Measurements from ENCODE around the gene CTNNA3.

The CTNNA3 gene

GRCh38 chr10:66838656-66839055 lies 857.3 kb downstream of the CTNNA3 start:
- Histone ChIP-seq H3K4me3 (ENCODE audit: insufficient read depth, low read depth, low read length, poor library complexity, severe bottlenecking) (no peak overlapping the region), H3K27me3 (replicated peaks; ENCODE audit: control insufficient read depth, insufficient read depth, low read length, poor library complexity, severe bottlenecking) (no peaks in the 10 kb centered on the region), H3K9me3 (ENCODE audit: control insufficient read depth, low read length) (no peaks in the 10 kb centered on the region), H3K4me1 (ENCODE audit: control insufficient read depth, insufficient read depth, low read length, poor library complexity, severe bottlenecking) (no peaks in the 10 kb centered on the region), H3K36me3 (ENCODE audit: control insufficient read depth, insufficient read depth, low read length) (no peaks in the 10 kb centered on the region), H3K27ac (ENCODE audit: insufficient read depth, low read length, poor library complexity, severe bottlenecking) (no peak overlapping the region)
- DNase-seq, result no peak

GRCh38 chr10:66837990-66838389 lies 858.0 kb downstream of the CTNNA3 start:
- Histone ChIP-seq H3K4me1 (ENCODE audit: control insufficient read depth, insufficient read depth, low read length, poor library complexity, severe bottlenecking) (no peaks in the 10 kb centered on the region), H3K4me3 (ENCODE audit: insufficient read depth, low read depth, low read length, poor library complexity, severe bottlenecking) (no peak overlapping the region), H3K27me3 (replicated peaks; ENCODE audit: control insufficient read depth, insufficient read depth, low read length, poor library complexity, severe bottlenecking) (no peaks in the 10 kb centered on the region), H3K9me3 (ENCODE audit: control insufficient read depth, low read length) (no peaks in the 10 kb centered on the region), H3K36me3 (ENCODE audit: control insufficient read depth, insufficient read depth, low read length) (no peaks in the 10 kb centered on the region), H3K27ac (ENCODE audit: insufficient read depth, low read length, poor library complexity, severe bottlenecking) (no peak overlapping the region)
- no peak for DNase-seq

GRCh38 chr10:66837335-66837734 lies 858.7 kb downstream of the CTNNA3 start:
- no peak overlapping the region for H3K4me3 ChIP-seq (ENCODE audit: insufficient read depth, low read depth, low read length, poor library complexity, severe bottlenecking)
- no peak for DNase-seq
- no peaks in the 10 kb centered on the region for H3K4me1 ChIP-seq (ENCODE audit: control insufficient read depth, insufficient read depth, low read length, poor library complexity, severe bottlenecking)
- H3K27ac ChIP-seq (ENCODE audit: insufficient read depth, low read length, poor library complexity, severe bottlenecking), result no peak overlapping the region
- H3K27me3 ChIP-seq (replicated peaks; ENCODE audit: control insufficient read depth, insufficient read depth, low read length, poor library complexity, severe bottlenecking), result no peaks in the 10 kb centered on the region
- no peaks in the 10 kb centered on the region for H3K36me3 ChIP-seq (ENCODE audit: control insufficient read depth, insufficient read depth, low read length)
- no peaks in the 10 kb centered on the region for H3K9me3 ChIP-seq (ENCODE audit: control insufficient read depth, low read length)

- Histone ChIP-seq H3K27me3 (replicated peaks; ENCODE audit: control insufficient read depth, insufficient read depth, low read length, poor library complexity, severe bottlenecking) (no peaks in the 10 kb centered on the region), H3K9me3 (ENCODE audit: control insufficient read depth, low read length) (no peaks in the 10 kb centered on the region), H3K36me3 (ENCODE audit: control insufficient read depth, insufficient read depth, low read length) (no peaks in the 10 kb centered on the region), H3K4me3 (ENCODE audit: insufficient read depth, low read depth, low read length, poor library complexity, severe bottlenecking) (no peak overlapping the region), H3K27ac (ENCODE audit: insufficient read depth, low read length, poor library complexity, severe bottlenecking) (no peak overlapping the region), H3K4me1 (ENCODE audit: control insufficient read depth, insufficient read depth, low read length, poor library complexity, severe bottlenecking) (no peaks in the 10 kb centered on the region)
- no peak for DNase-seq
Measured at GRCh38 chr10:66836771-66837170, 859.2 kb downstream of the CTNNA3 start.

GRCh38 chr10:66836057-66836456 lies 859.9 kb downstream of the CTNNA3 start:
- Histone ChIP-seq H3K4me3 (ENCODE audit: insufficient read depth, low read depth, low read length, poor library complexity, severe bottlenecking) (no peak overlapping the region), H3K27ac (ENCODE audit: insufficient read depth, low read length, poor library complexity, severe bottlenecking) (no peak overlapping the region), H3K36me3 (ENCODE audit: control insufficient read depth, insufficient read depth, low read length) (no peaks in the 10 kb centered on the region), H3K9me3 (ENCODE audit: control insufficient read depth, low read length) (no peaks in the 10 kb centered on the region), H3K4me1 (ENCODE audit: control insufficient read depth, insufficient read depth, low read length, poor library complexity, severe bottlenecking) (no peaks in the 10 kb centered on the region), H3K27me3 (replicated peaks; ENCODE audit: control insufficient read depth, insufficient read depth, low read length, poor library complexity, severe bottlenecking) (no peaks in the 10 kb centered on the region)
- DNase-seq, result no peak

- Histone ChIP-seq H3K27me3 (replicated peaks; ENCODE audit: control insufficient read depth, insufficient read depth, low read length, poor library complexity, severe bottlenecking) (no peaks in the 10 kb centered on the region), H3K4me1 (ENCODE audit: control insufficient read depth, insufficient read depth, low read length, poor library complexity, severe bottlenecking) (no peaks in the 10 kb centered on the region), H3K4me3 (ENCODE audit: insufficient read depth, low read depth, low read length, poor library complexity, severe bottlenecking) (no peak overlapping the region), H3K27ac (ENCODE audit: insufficient read depth, low read length, poor library complexity, severe bottlenecking) (no peak overlapping the region), H3K36me3 (ENCODE audit: control insufficient read depth, insufficient read depth, low read length) (no peaks in the 10 kb centered on the region), H3K9me3 (ENCODE audit: control insufficient read depth, low read length) (no peaks in the 10 kb centered on the region)
- DNase-seq, result no peak
Measured at GRCh38 chr10:66835400-66835799, 860.6 kb downstream of the CTNNA3 start.

GRCh38 chr10:66834802-66835201 lies 861.2 kb downstream of the CTNNA3 start:
- Histone ChIP-seq H3K4me1 (ENCODE audit: control insufficient read depth, insufficient read depth, low read length, poor library complexity, severe bottlenecking) (no peaks in the 10 kb centered on the region), H3K4me3 (ENCODE audit: insufficient read depth, low read depth, low read length, poor library complexity, severe bottlenecking) (no peak overlapping the region), H3K27me3 (replicated peaks; ENCODE audit: control insufficient read depth, insufficient read depth, low read length, poor library complexity, severe bottlenecking) (no peaks in the 10 kb centered on the region), H3K36me3 (ENCODE audit: control insufficient read depth, insufficient read depth, low read length) (no peaks in the 10 kb centered on the region), H3K9me3 (ENCODE audit: control insufficient read depth, low read length) (no peaks in the 10 kb centered on the region), H3K27ac (ENCODE audit: insufficient read depth, low read length, poor library complexity, severe bottlenecking) (no peak overlapping the region)
- no peak for DNase-seq

GRCh38 chr10:66833861-66834260 lies 862.1 kb downstream of the CTNNA3 start:
- H3K27ac ChIP-seq (ENCODE audit: insufficient read depth, low read length, poor library complexity, severe bottlenecking), result no peak overlapping the region
- no peak for DNase-seq
- H3K4me1 ChIP-seq (ENCODE audit: control insufficient read depth, insufficient read depth, low read length, poor library complexity, severe bottlenecking), result no peaks in the 10 kb centered on the region

GRCh38 chr10:66832781-66833422 lies 863.1 kb downstream of the CTNNA3 start:
- no peaks in the 10 kb centered on the region for H3K9me3 ChIP-seq (ENCODE audit: control insufficient read depth, low read length)
- no peaks in the 10 kb centered on the region for H3K4me1 ChIP-seq (ENCODE audit: control insufficient read depth, insufficient read depth, low read length, poor library complexity, severe bottlenecking)
- H3K27ac ChIP-seq (ENCODE audit: insufficient read depth, low read length, poor library complexity, severe bottlenecking), result no peak overlapping the region
- H3K27me3 ChIP-seq (replicated peaks; ENCODE audit: control insufficient read depth, insufficient read depth, low read length, poor library complexity, severe bottlenecking), result no peaks in the 10 kb centered on the region
- no peak for DNase-seq
- no peak overlapping the region for H3K4me3 ChIP-seq (ENCODE audit: insufficient read depth, low read depth, low read length, poor library complexity, severe bottlenecking)
- no peaks in the 10 kb centered on the region for H3K36me3 ChIP-seq (ENCODE audit: control insufficient read depth, insufficient read depth, low read length)

More at GRCh38 chr10:66833861-66834260, 862.1 kb downstream of the CTNNA3 start:
- no peaks in the 10 kb centered on the region for H3K27me3 ChIP-seq (replicated peaks; ENCODE audit: control insufficient read depth, insufficient read depth, low read length, poor library complexity, severe bottlenecking)
- no peak overlapping the region for H3K4me3 ChIP-seq (ENCODE audit: insufficient read depth, low read depth, low read length, poor library complexity, severe bottlenecking)
- no peaks in the 10 kb centered on the region for H3K36me3 ChIP-seq (ENCODE audit: control insufficient read depth, insufficient read depth, low read length)
- H3K9me3 ChIP-seq (ENCODE audit: control insufficient read depth, low read length), result no peaks in the 10 kb centered on the region

- no peaks in the 10 kb centered on the region for H3K27me3 ChIP-seq (replicated peaks; ENCODE audit: control insufficient read depth, insufficient read depth, low read length, poor library complexity, severe bottlenecking)
- no peaks in the 10 kb centered on the region for H3K36me3 ChIP-seq (ENCODE audit: control insufficient read depth, insufficient read depth, low read length)
- no peak overlapping the region for H3K27ac ChIP-seq (ENCODE audit: insufficient read depth, low read length, poor library complexity, severe bottlenecking)
- H3K9me3 ChIP-seq (ENCODE audit: control insufficient read depth, low read length), result no peaks in the 10 kb centered on the region
- DNase-seq, result no peak
- H3K4me3 ChIP-seq (ENCODE audit: insufficient read depth, low read depth, low read length, poor library complexity, severe bottlenecking), result no peak overlapping the region
- no peaks in the 10 kb centered on the region for H3K4me1 ChIP-seq (ENCODE audit: control insufficient read depth, insufficient read depth, low read length, poor library complexity, severe bottlenecking)
Measured at GRCh38 chr10:66828957-66829356, 867.0 kb downstream of the CTNNA3 start.
